ENCODE data around the gene TMEM151B. TPM values are rescaled to one million over a fixed set of nuclear protein-coding genes. Genes with fewer than 3 reads are reported as not detected.

TMEM151B gene
- total RNA-seq, 4 donors from 2014 or later = 0.14 to 3.8 (median 1.7) TPM

- peak; percentile 94 for DNase-seq
- Histone ChIP-seq H3K27ac (peak overlapping the region; percentile 91 to 94 (median 92)), H3K4me1 (peaks cover 32 to 53% (median 39%) of the 10 kb centered on the region in 4 donors), H3K27me3 (no peaks in the 10 kb centered on the region), H3K4me3 (peak overlapping the region; percentile 36 to 62 (median 44)), H3K9me3 (no peaks in the 10 kb centered on the region), H3K36me3 (no peaks in the 10 kb centered on the region)
- TF ChIP-seq CTCF (IDR thresholded peaks at IDR 0.05) (no peak), EP300 (IDR thresholded peaks at IDR 0.05; ENCODE audit: low read depth) (no peak), POLR2A (IDR thresholded peaks at IDR 0.05) (peak; percentile 79), POLR2AphosphoS5 (IDR thresholded peaks at IDR 0.05) (peak; percentile 69 to 84 (median 82))
- 11 to 23% methylated on average over 5 to 22 of the region's 22 CpGs for WGBS, 2 donors (ENCODE audit: low coverage in 1 of 2)
- in situ Hi-C loops (cut with MboI; ENCODE audit: low pct_ligation_motif_present in 1 of 4, low pct_unique_long_range_greater_than_20kb in 1 of 4, low sequenced_read_pairs in 3 of 4) = loop anchor here in 2 of 4 donors (10.0 kb wide), 2 partner anchors 62 to 72 kb away; no protein-coding TSS in a partner anchor
- intact Hi-C loops (cut with DNase I; ENCODE audit: low total_unique reads) = loop anchor here (5.0 kb wide), 1 partner anchor 65 kb away; no protein-coding TSS in a partner anchor
Observed at GRCh38 chr6:44237021-44237812, 33.0 kb upstream of the TMEM151B start.

- intact Hi-C loops (cut with DNase I; ENCODE audit: low total_unique reads) (loop anchor here (5.0 kb wide), 1 partner anchor 66 kb away; no protein-coding TSS in a partner anchor), in situ Hi-C loops (cut with MboI; ENCODE audit: low pct_ligation_motif_present in 1 of 4, low pct_unique_long_range_greater_than_20kb in 1 of 4, low sequenced_read_pairs in 3 of 4) (loop anchor here in 2 of 4 donors (10.0 kb wide), 2 partner anchors 63 to 73 kb away; no protein-coding TSS in a partner anchor)
- peak; percentile 55 for TF ChIP-seq POLR2A (IDR thresholded peaks at IDR 0.05)
- peak; percentile 98 to 99 (median 99) for TF ChIP-seq CTCF (IDR thresholded peaks at IDR 0.05)
- TF ChIP-seq POLR2AphosphoS5 (IDR thresholded peaks at IDR 0.05) = peak in 1 of 3 donors; percentile 54
- TF ChIP-seq EP300 (IDR thresholded peaks at IDR 0.05; ENCODE audit: low read depth) = no peak
- peak; percentile 85 for DNase-seq
- H3K27me3 ChIP-seq = no peaks in the 10 kb centered on the region
- peaks cover 30 to 48% (median 39%) of the 10 kb centered on the region in 4 donors for H3K4me1 ChIP-seq
- no peaks in the 10 kb centered on the region for H3K36me3 ChIP-seq
- no peaks in the 10 kb centered on the region for H3K9me3 ChIP-seq
- H3K27ac ChIP-seq = peak overlapping the region; percentile 91 to 94 (median 92)
- peak overlapping the region; percentile 36 to 62 (median 44) for H3K4me3 ChIP-seq
- 0 to 2% methylated on average over 17 to 40 of the region's 42 CpGs for WGBS, 2 donors (ENCODE audit: low coverage in 1 of 2)
Observed at GRCh38 chr6:44237813-44238433, 32.3 kb upstream of the TMEM151B start.

GRCh38 chr6:44238687-44239350 lies 31.4 kb upstream of the TMEM151B start:
- H3K9me3 ChIP-seq = no peaks in the 10 kb centered on the region
- H3K4me3 ChIP-seq = no peak overlapping the region
- H3K4me1 ChIP-seq = peaks cover 22 to 39% (median 32%) of the 10 kb centered on the region in 4 donors
- intact Hi-C loops (cut with DNase I; ENCODE audit: low total_unique reads) (loop anchor here (5.0 kb wide), 1 partner anchor 67 kb away; no protein-coding TSS in a partner anchor), in situ Hi-C loops (cut with MboI; ENCODE audit: low pct_ligation_motif_present in 1 of 4, low pct_unique_long_range_greater_than_20kb in 1 of 4, low sequenced_read_pairs in 3 of 4) (loop anchor here in 2 of 4 donors (10.0 kb wide), 2 partner anchors 64 to 74 kb away; no protein-coding TSS in a partner anchor)
- 29 to 78% methylated on average over 1 to 7 of the region's 7 CpGs for WGBS, 2 donors (ENCODE audit: low coverage in 1 of 2)
- no peaks in the 10 kb centered on the region for H3K27me3 ChIP-seq
- H3K36me3 ChIP-seq = no peaks in the 10 kb centered on the region
- DNase-seq = no peak
- H3K27ac ChIP-seq = peak overlapping the region; percentile 91 to 94 (median 92)
- TF ChIP-seq CTCF (IDR thresholded peaks at IDR 0.05) = no peak
- TF ChIP-seq EP300 (IDR thresholded peaks at IDR 0.05; ENCODE audit: low read depth) = no peak
- no peak for TF ChIP-seq POLR2AphosphoS5 (IDR thresholded peaks at IDR 0.05)
- no peak for TF ChIP-seq POLR2A (IDR thresholded peaks at IDR 0.05)

Measured in transverse colon (tissue), 4 donors.